ENCODE data around the gene NSMF. TPM values are rescaled to one million over a fixed set of nuclear protein-coding genes. Genes with fewer than 3 reads are reported as not detected.

Gene NSMF
- total and polyA plus RNA-seq, 12 donors = 5.3 to 29.3 (median 10.9) TPM

- Histone ChIP-seq H3K27me3 (no peaks in the 10 kb centered on the region), H3K9me3 (no peaks in the 10 kb centered on the region), H3K4me3 (no peak overlapping the region), H3K36me3 (peaks cover 0 to 18% (median 0%) of the 10 kb centered on the region in 9 donors), H3K27ac (no peak overlapping the region), H3K4me1 (peaks cover 0 to 9% (median 0%) of the 10 kb centered on the region in 9 donors)
- TF ChIP-seq CTCF (IDR thresholded peaks at IDR 0.05) = no peak
- peak in 1 of 8 donors; percentile 18 for ATAC-seq
- 80 to 81% methylated on average over 35 of the region's 35 CpGs for WGBS, 2 donors
- intact Hi-C loops (cut with DNase I) = no loop called here
- DNase-seq = no peak
These were observed 27.7 kb upstream of the NSMF start for GRCh38 chr9:137486545-137487453.

GRCh38 chr9:137486141-137486490 lies 27.0 kb upstream of the NSMF start:
- Histone ChIP-seq H3K27me3 (no peaks in the 10 kb centered on the region), H3K9me3 (no peaks in the 10 kb centered on the region), H3K4me1 (peaks cover 0 to 12% (median 0%) of the 10 kb centered on the region in 9 donors), H3K27ac (no peak overlapping the region), H3K4me3 (no peak overlapping the region), H3K36me3 (peaks cover 0 to 12% (median 0%) of the 10 kb centered on the region in 9 donors)
- ATAC-seq = no peak
- no peak for TF ChIP-seq CTCF (IDR thresholded peaks at IDR 0.05)
- no peak for DNase-seq
- intact Hi-C loops (cut with DNase I) = no loop called here
- 90 to 94% methylated on average over 15 of the region's 15 CpGs for WGBS, 2 donors

- intact Hi-C loops (cut with DNase I) = no loop called here
- DNase-seq = no peak
- no peak for ATAC-seq
- peaks cover 0 to 14% (median 0%) of the 10 kb centered on the region in 9 donors for H3K36me3 ChIP-seq
- H3K27ac ChIP-seq = no peak overlapping the region
- peaks cover 0 to 12% (median 0%) of the 10 kb centered on the region in 9 donors for H3K4me1 ChIP-seq
- H3K4me3 ChIP-seq = no peak overlapping the region
- WGBS, 2 donors = 91 to 93% methylated on average over 26 of the region's 26 CpGs
- TF ChIP-seq CTCF (IDR thresholded peaks at IDR 0.05) = no peak
- H3K27me3 ChIP-seq = no peaks in the 10 kb centered on the region
- no peaks in the 10 kb centered on the region for H3K9me3 ChIP-seq
These were observed 26.4 kb upstream of the NSMF start for GRCh38 chr9:137485343-137486140.

GRCh38 chr9:137484551-137485315 lies 25.6 kb upstream of the NSMF start:
- no peaks in the 10 kb centered on the region for H3K27me3 ChIP-seq
- H3K4me3 ChIP-seq = no peak overlapping the region
- no peak for TF ChIP-seq CTCF (IDR thresholded peaks at IDR 0.05)
- intact Hi-C loops (cut with DNase I) = no loop called here
- no peak for DNase-seq
- WGBS, 2 donors = 91 to 92% methylated on average over 26 to 27 of the region's 27 CpGs
- no peaks in the 10 kb centered on the region for H3K9me3 ChIP-seq
- H3K4me1 ChIP-seq = peaks cover 0 to 12% (median 0%) of the 10 kb centered on the region in 9 donors
- no peak for ATAC-seq
- H3K36me3 ChIP-seq = peaks cover 0 to 11% (median 0%) of the 10 kb centered on the region in 9 donors
- no peak overlapping the region for H3K27ac ChIP-seq
